IPS DF 4.7 (cell line): ENCODE data around the gene CACNA2D1.
"Not testable (repeated sequence)": the region's sequence is repeated elsewhere in the genome, so short reads cannot be mapped to it uniquely, and the experiment has no call there.

Experiments
- DNase-seq: peaks from one replicate; pipeline ENCODE4 v3.0.0-alpha.2; 2013; ENCODE audit warnings: low spot score; ENCODE audit errors: extremely low read depth

Gene CACNA2D1

DNA sequence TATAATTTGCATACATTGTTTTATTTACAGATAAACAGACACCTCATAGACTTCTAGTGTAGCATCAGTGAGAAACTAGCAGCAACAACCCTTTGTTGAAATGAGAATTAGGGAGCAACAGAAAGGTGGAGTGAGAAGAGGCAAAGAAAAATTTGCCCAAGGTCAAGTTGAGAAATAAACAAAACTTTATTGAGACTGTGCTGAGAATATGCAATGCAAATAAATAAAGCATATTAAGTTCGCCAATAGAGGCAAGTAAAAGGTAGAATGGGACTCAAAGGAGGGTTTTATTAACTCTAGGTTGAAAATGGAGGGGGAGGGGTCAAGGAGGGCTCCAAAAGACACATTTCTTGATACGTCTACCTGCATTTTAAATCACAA is 49.7 kb downstream of the CACNA2D1 start:
- DNase-seq = no peak

DNA sequence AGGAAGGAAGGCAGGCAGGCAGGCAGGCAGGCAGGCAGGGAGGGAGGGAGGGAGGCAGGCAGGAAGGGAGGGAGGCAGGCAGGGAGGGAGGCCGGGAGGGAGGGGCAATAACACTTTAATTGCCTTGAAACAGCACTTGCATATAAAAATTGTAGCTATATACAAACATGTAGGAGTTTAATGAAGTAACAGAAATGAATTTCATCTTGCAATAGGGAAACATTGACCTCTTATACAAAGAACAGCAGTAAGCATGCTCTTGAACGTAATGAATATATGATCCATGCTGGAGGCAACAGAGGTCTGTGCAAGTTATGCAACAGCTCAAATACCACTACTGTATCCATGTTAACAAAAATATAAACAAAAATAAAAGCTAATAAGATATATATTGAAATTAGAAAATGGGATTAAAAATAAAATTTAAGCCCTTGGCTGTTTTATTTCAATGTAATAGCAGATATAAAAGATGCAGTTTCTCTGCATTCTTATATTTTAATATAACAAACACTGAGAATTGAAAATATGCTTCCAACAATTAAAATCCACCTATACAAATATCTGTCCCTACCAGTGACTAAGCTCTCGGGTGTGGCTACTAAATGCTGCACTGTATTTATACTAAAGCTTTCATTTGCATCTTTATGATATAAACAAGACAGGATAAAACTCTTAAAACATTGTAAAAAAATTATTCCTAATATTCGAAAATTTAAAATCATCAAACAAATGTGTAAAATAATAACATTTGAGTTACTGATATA is 50.3 kb downstream of the CACNA2D1 start:
- DNase-seq = no peak

DNA sequence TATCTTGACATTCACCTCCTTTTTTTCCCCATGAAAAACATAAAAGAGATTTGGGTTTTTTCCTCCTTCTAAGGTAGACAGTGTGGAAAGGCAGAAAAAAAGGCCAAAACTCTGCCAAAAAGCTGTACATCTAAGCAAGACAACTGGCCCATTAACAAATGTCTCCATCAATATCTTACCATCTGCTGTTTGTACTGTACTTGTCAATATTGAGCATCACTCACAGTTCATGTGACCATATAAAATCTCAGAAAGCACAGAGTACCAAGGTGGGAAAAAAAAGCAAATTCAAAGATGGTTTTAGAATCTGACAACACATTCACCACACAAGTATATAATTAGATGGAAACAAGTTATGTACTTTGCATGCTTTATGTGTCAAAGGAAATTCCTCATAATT is 52.6 kb downstream of the CACNA2D1 start:
- DNase-seq = no peak

DNA sequence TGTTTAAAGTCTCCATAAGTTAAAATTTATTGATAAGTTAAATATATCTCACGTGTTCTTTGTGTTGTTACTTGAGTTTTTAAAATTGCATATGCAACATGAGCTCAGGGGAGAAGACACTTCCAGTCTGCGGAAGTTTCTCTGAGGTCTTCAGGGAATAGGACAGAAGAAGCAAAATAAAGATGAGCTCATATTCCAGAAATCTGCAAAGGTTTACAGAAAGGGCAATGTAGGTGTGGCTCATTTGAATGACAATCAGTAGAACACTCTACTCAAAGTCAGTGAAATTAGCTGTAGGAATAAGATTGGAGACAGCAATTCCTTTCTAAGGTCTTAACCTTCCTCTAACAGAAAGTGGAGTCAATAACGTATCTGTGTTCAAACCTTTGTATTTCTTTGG is 53.7 kb downstream of the CACNA2D1 start:
- DNase-seq = no peak

DNA sequence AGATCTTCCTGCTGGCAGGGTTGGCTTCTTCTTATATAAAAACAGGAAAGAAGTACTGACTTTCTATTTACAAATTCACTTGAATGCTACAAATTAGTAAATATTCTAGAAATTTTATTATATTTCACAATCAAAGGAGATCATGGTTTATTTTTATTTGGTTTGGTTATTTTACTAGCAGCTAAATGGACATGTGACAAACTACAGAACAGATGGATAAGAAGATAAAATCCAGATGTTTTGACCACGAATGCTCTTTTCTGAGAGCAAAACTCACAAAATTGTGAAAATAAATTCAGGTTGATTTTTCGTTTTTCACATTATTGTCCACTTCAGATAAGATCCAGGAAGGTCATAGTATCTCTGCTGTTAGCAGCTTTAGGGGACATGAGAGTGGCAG is 55.4 kb downstream of the CACNA2D1 start:
- no peak for DNase-seq

DNA sequence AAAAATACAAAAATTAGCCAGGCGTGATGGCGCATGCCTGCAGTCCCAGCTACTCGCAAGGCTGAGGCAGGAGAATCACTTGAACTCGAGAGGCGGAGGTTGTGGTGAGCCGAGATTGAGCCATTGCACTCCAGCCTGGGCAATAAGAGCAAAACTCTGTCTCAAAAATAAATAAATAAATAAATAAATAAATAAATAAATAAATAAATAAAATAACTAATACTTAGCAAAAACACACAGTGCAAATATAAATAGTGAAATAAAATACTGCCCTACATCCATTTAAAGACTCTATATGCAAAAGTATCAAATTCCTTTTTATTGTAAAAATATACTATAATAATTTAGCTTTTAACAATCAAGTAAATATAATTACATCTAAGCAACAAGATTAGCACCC is 57.0 kb downstream of the CACNA2D1 start:
- not testable (repeated sequence) for DNase-seq

DNA sequence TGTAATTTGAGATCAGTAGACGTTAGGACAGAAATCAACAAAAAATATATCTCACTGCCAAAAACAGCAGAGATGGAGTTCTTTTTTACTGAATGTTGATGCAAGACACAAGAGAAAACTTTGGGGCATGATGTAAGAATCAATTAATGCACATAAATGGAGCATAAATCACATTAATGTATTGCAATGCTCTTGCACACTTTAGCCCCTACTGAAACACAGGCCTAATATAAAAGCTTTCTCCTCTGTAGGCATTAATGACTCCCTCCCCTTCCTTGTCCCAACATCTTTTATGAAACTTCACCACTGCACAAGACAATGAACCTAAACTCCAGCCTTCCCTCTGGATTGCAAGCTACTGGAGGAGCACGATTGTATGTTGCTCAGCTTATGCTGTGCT is 58.8 kb downstream of the CACNA2D1 start:
- no peak for DNase-seq

DNA sequence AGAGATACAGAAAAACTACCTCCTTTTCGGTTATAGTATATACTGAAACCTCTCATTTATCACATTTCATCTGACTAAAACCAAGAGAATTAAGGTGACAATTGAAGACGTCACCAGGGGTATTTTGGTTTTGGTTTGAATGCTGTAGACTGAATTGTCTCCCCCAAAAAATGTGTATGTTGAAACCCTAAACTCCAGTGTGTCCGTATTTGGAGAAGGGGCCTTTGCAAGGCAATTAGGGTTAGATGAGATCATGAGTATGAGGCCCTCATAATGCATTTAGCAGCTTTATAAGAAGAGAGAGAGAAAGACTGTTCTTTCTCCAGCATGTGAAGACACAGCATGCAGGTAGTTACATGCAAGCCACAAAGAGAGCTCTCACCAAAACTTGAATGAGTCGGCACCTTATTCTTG is 59.5 kb downstream of the CACNA2D1 start:
- DNase-seq = no peak

DNA sequence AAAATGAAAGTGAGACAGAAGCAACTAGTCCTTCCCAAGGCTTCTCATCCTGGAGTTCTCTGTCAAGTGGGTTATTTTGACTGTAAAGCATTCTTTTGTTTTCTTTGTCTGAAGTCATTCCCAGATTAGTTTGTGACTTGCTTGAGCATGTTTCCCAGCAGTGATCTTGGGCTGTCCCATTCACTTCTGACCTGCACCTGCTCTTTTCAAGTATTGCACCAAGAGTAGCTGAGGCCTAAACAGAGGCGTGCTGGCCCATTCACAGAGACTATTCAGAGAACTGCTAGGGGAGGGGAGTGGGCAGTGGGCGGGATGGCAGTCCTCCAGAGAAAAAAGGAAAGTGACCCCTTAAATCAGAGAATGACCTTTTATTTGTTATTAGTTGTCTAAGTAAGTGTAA is 61.3 kb downstream of the CACNA2D1 start:
- DNase-seq = no peak

DNA sequence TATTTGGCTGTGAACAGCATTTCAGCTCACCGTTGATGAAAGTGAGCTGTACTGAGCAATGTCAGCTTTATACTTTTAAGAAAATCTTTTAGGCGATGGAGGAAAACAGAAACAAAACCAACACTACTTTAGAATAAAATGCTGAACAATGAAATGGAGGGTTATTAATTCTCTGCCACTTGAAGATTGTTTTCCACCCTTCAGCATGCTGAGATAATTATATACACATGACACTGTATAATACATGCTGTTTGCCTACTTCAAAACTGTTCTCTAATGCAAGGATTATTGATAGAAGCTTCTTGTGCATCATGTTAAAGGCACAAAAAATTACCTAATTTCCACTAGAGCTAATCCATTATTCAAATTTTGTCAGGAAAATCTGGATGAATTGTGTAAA is 66.8 kb downstream of the CACNA2D1 start:
- no peak for DNase-seq

DNA sequence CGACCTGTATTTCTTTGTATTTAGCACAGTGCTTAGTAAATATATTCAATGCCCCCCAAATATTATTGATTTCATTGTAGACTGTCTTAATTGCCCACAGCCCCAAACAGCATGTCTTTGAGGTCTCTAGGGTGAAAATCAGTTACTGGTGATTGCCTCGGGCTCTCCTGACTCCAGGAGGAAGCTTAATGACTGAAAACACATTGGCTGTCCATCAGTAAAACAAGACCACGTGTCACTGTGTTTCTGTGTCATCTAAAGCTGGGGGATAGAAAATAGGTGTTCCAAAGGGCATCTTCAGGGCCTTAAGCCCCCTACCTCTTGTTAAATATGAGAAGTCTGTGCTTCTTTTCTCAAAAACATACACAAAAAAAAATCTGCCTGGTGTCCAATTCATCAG is 67.9 kb downstream of the CACNA2D1 start:
- DNase-seq = no peak

DNA sequence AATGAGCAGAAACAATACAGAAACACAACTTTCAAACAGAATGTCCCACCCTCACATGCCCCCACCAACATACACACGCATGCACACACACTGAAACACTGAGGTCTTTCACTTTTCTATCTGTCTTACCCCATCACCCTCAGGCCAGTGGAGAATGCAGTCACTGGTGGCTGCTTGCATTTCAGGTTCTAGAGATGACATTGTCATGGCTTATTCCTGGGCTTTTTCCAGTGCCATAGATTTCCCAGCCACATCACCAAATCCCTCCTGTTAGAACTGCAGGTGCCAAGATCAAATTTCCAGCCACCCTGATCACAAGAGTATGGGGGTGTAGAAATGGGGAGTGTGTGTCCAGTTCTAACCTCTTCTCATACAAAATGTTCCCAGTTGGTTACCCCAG is 68.4 kb downstream of the CACNA2D1 start:
- no peak for DNase-seq

DNA sequence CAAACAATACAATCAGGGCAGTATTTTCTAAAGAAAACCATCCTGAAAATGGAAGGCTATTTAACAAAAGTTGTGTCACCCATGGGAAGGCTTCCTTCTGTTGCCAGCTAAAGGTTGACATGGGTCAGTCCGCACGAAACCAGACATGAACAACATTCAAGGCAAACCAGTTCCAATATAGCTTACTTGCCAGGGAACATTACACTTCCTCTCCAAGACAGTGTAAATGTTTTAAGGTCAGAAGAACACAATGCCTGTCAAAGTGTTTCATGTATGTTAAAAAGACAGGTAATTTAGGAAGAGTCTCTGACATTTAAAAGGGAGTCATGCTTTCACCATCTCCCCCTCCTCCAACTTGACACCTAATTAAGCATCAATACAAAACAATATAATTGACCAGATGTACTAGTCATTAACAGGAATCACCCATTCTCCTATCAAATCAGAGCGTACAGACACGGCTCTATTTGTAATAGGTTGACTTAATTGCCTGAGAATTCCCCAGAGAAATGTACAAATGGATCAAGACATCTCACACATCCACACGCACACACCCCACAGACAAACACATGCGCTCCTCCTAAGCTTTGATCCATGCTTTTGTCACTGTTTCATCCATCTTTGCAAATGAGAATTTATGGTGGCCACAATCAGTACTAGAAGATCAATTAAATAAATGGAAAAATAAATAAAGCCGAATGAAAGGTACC is 69.5 kb downstream of the CACNA2D1 start:
- DNase-seq = no peak

DNA sequence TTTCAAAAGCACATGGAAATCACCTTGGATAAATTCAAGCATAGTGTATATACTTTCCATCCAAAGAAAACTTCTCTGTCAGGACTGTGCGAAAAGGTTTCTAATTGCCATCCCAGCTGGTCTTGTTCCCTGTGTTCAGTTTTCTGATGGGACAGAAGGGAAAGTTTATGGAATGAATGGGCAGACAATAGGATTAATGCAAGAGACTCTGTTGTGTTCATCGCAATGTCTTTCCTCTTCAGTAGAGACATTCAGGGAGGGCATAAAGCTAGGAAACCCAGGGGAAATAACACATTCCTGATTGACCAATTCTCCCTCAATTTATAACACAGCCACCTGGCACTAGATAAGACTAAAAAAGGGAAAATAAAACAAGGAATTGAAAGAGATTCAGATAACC is 78.9 kb downstream of the CACNA2D1 start:
- DNase-seq = no peak

DNA sequence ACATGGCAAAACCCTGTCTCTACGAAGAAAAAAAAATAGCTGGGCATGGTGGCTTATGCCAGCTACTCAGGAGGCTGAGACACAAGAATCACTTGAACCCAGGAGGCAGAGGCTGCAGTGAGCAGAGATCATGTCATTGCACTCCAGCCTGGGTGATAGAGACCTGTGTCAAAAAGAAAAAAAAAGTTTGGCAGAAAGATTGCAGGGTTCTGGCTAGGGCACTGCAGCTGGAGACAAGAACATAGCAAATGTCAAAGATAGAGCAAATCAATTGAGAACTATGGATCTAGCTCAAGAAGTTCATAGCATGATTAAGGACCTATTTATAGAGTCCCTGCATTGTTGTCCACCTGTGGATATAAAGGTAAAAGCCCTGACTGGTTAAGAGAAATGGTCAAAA is 79.5 kb downstream of the CACNA2D1 start:
- no peak for DNase-seq

DNA sequence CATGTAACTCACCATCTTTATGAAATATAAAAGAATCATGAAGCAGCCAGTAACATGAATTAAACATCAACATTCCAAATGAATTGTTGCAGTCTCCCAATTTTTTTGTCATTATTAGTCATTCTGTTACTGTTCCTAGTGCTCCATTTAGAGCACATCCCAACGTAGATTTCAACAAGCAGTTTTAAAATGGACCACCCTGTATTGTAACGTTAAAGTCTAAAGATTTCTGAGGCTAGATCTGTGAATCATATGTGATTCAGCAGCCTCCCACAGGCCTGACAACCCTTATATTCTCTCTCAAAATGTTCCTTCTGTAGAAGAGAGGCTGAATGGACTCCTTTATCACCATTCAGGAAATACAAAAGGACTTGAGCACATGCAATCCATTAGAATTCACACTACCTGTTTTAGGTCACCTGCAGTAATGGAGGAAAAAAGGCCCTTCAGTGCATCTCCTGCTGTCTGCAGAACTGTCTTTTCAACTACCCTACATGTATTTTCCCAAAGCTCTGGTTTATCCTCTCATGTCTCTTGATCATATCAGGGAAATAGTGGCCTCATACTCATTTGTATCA is 81.4 kb downstream of the CACNA2D1 start:
- no peak for DNase-seq

DNA sequence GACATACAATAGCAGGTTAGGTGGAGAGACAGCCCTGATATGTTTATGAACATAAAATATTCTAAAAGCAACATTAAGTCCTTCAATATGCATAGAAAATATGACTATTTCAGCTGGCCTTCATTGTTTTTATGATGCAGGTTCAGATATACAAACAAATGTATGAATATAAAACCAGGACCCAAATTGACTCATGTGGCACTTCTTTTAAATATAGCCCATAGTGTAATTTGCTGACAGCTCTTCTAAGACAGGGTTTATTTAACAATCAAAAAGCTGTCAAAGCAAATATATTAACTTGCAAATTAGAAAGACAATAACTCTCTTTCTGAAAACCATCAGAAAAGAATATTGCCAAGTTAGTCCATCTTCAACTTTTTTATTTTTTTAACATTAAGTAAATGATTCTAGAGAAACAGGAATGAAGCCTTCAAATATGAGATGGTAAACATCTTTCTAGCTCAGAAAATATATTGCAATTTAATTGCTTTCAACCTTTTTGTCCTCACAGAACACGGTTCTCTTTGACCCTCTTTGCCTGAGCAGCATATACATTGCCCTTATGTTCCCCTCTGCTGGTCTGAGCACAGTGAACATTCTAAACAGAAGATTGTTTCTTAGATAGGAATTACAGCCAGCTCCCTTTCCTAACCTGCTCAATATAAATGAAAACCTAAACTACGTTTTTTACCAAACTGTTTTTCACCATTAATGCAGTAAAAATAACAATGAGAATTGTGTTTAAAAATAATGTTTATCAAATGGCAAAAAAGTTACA is 82.8 kb downstream of the CACNA2D1 start:
- no peak for DNase-seq

DNA sequence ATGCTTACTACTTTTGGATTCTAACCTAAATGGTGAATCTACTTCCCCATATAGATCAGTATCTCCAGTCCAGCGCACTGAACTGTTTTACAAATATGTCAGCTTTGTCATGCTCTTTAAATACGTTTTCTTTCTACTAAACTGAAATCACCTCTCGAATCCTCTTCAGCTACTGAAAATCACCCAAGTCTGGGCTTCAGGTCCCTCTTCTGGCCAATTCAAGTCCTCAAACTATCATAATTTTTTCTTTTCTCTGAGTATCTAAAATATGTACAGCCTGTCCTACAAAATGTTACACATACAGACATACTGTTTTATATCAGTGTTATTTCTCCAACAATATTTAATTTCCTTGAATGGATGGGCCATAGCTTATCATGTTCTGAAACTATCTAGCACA is 84.2 kb downstream of the CACNA2D1 start:
- DNase-seq = no peak

DNA sequence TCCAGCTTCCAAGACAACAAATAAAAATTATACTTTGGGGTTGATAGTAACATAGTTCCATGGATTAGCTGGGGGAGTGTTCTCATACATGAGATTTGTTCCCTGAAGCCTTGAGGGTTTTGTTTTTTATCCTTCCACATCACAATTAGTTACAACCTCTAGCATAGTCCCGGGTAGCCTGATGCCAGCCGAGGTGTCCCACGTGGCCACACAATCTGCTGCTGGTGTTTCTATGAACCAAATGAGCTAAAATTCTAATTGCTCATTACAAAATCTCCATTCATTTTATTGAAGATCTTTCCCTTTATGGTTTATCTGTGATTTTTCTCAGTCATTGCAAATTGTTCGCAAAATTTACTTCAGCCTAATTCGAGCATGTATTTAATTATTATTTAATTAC is 84.7 kb downstream of the CACNA2D1 start:
- no peak for DNase-seq

DNA sequence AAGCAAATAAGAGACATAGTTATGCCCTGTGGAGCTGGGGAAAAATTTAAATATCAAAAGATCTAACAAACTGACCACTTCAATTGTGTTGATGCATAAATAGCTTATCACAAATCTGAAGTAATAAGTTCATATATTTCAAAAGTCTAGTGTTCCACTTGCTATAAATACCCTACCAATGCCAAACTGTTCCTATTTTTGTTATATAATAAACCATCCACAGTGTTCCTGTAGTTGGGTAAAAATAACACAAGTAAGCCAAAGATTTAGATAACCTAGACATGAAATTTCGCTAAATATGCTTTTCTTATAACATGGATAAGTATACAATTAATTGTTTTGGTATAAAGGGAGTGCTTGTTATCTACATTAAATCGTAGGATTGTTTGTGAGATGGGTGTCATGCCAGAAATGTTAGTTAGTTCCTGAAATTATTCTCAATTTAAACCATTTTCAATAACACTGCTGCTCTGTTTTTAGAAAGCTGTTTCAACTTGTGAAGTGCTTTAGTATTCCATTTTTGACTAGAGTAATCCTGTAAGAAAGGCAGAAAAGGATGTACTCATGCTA is 85.5 kb downstream of the CACNA2D1 start:
- no peak for DNase-seq

DNA sequence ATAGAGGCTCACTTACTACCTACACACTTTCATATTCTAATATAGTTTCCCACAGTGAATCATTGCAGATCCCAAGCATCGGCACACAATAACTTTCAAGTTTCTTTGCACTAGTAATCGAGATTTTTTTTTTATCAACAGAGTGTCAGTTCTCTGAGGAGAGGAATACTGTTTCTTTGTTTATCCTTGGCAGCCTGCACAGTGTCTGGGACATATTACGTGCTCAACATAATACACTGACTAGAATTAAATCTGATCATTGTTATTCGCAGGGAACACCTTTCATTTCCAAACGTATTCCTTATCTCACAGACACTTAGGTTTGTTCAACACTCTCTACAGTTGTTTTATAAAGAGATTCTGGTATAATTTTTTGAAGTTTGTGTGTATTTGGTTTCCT is 95.3 kb downstream of the CACNA2D1 start:
- no peak for DNase-seq

DNA sequence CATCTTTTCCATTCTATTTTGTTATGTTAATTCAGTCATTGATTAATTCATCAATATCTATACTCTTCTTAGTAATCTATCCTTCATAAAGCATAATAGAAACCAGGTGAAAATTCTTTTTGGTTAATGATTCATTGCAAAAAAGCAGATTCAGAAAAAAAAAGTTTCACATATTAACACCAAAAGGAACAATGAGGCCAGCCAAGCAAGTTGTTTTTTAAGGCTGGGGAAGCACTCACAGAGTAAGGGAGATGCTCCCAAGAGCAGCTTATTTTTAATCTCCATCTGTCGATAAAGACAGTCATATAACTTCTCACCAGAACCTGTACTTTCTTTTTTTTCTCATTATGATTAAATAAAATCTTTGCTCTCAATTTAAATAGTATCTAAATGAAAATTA is 95.8 kb downstream of the CACNA2D1 start:
- no peak for DNase-seq
